CD4-positive, alpha-beta T cell treated with Interferon gamma for 1 hour (primary cell): ENCODE data around the gene MFSD1.

Experiments used
- DNase-seq: peaks from one replicate; pipeline ENCODE4 v3.0.0-alpha.2; 2020

The MFSD1 gene

GRCh38 chr3:158801696-158802408, at the start of gene MFSD1:
MFSD1 (plus strand) TSS chr3:158802054; CDS start chr3:158802153, 99 bp downstream.
- DNase-seq = peak; percentile 88

DNA sequence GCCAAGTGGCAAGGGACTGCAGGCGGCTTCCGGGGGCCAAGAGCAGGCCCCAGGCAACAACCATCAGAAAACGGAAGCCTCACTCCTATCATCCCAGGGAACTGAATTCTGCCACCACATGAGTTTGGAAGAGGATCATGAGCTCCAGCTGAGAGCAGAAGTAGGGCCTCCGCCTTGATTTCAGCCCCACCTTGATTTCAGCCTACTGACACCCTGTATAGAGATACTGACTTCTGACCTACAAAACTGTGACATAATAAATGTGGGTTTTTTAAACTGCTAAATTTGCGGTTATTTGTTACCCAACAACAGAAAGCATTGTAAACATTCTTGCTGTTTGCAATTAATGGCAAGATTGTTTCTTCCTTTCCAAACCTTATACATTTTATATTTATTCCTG, 48.0 kb upstream of the MFSD1 start:
- DNase-seq = no peak

- no peak for DNase-seq
Measured at GRCh38 chr3:158755421-158755820, 46.4 kb upstream of the MFSD1 start.

GRCh38 chr3:158761350-158761749, 40.5 kb upstream of the MFSD1 start:
- no peak for DNase-seq

GRCh38 chr3:158762701-158763100, 39.2 kb upstream of the MFSD1 start:
- DNase-seq = no peak

GRCh38 chr3:158763421-158763820, 38.4 kb upstream of the MFSD1 start:
- DNase-seq = no peak

DNA sequence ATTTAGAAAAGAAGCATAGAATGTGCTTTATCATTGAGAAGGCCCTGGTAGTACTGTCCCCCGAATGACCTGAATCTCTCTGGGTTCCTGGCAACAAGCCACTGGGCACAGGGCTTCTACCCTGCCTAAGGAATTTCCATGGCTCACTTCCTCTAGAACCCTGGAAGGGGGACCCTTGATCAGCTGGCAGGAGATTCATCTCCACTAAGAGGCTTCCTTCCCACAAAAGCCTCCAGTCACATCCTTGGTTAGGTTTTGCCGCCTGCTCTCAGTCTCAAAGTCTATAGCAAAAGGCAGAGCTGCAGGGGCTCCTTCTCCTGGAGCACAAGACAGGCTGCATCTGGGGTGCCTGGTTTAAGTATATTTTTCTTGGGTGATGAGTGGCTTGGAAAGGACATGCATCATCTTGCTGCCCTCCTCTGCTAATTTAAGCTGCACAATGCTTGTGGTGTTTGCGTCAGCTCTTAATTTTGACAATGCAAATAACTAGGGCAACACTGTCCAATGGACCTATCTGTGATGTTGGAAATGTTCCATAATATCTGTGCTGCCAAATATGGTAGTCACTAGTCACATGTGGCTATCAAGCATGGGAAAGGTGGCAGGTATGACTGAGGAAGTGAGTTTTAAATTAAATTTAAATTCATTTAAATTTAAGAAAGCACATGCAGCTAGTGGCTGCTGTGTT, 36.2 kb upstream of the MFSD1 start:
- DNase-seq = no peak

- no peak for DNase-seq
Measured at GRCh38 chr3:158766364-158766763, 35.5 kb upstream of the MFSD1 start.

DNA sequence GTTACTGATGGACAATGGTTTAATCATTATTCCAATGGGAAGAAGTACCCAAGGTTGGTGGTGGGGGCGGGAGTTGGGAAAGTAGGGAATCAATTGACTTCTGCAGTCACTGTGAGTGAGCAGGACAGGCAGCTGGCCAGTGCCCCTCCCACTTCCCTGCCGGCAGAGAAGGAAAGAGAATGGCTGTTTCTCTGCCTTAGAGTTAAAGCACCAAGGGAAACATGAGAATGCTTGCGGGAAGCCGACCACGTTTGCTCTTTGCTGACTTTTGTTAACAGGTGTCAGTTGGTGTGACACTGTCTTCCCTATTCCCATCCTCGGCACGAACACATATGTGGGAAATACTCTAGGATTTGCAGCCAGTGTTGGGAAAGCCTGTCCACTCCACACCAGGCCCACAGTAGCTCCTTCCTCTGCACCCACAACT, 33.5 kb upstream of the MFSD1 start:
- DNase-seq = no peak

GRCh38 chr3:158768881-158769543, 32.8 kb upstream of the MFSD1 start:
- DNase-seq = no peak

DNA sequence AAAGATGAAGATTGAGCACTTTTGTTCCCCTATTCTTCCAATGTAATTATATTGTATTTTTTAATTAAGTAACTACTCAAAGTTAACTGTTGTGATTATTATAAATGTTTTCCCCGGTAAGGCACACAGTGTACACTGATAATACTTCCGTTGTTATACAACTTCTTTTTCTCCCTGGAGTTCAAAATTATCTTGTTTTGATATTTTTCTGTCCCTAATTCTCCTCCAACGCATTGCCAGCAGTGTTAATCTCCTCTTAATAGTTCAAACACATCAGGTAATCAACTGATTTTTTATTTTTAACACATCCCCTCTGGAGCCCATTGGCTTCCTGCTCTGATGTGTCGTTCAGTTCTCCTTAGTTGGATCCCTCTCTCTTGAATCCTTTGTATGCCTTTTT, 32.3 kb upstream of the MFSD1 start:
- no peak for DNase-seq

DNA sequence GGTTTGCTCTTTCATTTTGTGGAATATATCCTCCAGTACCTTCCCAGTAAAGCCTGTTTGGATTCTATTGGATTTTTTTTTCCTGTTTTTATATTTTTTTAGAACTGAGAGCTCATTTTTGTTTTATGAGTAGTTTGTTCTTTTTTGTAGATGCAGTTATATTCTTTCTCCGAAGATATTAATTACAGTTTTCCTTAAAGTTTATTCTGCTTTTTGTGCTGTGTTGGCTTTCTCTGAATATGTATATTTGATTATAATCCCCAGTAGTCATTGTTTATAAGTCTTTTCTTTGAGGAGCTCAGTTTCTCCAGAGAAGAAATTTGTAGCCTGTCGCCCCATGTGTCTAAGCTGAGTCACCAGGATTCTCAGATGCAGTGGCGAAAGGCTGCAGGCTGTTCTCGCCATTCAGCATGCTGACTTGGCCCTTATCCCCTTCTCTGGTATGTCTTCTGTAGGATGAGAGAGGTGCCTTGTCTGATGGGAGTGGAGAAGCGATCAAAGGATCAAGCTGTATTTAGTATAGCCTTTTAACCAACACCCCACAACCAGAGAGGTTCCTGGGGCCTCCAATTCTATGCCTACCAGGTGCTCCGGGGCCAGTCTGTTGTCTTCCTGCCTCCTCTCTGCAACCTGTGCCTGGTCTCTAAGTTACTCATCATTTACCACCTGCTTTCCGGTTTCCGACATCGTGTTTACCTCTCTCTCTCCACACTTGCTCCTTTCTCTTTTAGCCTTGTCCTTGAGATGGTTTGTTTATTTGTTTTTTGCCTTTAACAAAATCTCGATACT, 31.7 kb upstream of the MFSD1 start:
- DNase-seq = no peak

DNA sequence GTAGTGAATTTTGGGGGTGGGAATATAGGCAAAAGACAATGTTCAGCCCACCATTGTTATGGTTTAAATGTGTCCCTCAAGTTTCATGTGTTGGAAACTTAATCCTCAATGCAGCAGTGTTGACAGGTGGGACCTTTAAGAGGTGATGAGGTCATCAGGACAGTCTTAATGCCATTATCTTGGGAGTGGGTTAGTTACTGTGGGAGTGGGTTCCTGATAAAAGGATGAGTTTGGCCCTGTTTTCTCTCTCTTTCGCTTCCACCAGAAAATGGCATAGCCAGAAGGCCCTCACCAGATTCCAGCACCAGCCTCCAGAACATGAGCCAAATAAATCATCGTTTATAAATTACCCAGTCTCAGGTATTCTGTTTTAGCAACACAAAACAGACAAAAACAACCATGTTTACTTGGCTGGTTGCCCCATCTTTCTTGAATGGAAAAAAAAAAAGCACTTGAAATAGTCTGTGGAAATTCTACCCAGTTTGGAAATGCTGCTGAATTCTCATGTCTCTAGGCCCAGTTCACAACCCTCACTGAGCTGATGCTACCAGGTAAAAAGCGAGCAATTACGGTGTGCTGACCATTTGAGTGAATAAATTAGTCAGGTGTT, 31.0 kb upstream of the MFSD1 start:
- no peak for DNase-seq

DNA sequence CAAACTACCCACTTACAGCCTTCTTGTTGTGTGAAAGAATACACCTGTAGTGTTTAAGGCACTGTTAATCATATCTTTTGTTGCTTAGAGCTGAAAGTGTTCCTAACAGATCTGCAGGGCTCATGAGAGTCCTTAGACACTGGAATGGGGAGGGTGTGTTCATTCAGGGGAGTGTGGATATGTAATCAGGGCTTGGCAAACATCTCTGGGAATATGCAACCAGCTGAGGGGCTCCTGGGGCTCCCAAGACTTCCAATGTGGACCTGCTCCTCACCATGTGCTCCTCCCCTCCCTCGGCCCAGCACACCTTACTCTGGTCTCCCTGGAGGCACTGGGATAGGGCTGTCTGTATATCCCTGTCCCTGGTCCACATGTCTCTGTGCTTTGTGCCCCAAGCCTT, 30.3 kb upstream of the MFSD1 start:
- DNase-seq = no peak

- no peak for DNase-seq
Measured at GRCh38 chr3:158771982-158772381, 29.9 kb upstream of the MFSD1 start.

DNA sequence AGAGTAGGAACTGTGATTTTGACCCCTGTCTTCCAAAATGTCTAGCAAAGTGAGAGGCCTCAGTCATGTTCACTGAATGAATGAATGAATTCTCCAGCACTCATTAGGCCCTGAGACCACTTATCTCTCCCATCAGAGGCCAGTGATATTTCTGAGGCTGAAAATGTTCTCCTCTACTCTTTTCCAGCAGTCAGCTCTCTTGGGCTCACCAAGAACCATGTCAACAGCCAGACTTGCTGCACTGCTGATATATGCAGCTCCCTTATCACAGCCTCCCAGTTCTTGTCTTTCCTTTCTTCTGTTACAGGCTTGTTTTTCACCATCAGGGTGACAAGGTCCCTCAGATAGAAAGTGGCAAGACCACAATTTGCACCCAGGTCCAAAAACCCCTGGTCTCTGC, 28.7 kb upstream of the MFSD1 start:
- no peak for DNase-seq

- no peak for DNase-seq
Measured at GRCh38 chr3:158773845-158774830, 27.7 kb upstream of the MFSD1 start.

- DNase-seq = no peak
Measured at GRCh38 chr3:158774965-158775364, 26.9 kb upstream of the MFSD1 start.

DNA sequence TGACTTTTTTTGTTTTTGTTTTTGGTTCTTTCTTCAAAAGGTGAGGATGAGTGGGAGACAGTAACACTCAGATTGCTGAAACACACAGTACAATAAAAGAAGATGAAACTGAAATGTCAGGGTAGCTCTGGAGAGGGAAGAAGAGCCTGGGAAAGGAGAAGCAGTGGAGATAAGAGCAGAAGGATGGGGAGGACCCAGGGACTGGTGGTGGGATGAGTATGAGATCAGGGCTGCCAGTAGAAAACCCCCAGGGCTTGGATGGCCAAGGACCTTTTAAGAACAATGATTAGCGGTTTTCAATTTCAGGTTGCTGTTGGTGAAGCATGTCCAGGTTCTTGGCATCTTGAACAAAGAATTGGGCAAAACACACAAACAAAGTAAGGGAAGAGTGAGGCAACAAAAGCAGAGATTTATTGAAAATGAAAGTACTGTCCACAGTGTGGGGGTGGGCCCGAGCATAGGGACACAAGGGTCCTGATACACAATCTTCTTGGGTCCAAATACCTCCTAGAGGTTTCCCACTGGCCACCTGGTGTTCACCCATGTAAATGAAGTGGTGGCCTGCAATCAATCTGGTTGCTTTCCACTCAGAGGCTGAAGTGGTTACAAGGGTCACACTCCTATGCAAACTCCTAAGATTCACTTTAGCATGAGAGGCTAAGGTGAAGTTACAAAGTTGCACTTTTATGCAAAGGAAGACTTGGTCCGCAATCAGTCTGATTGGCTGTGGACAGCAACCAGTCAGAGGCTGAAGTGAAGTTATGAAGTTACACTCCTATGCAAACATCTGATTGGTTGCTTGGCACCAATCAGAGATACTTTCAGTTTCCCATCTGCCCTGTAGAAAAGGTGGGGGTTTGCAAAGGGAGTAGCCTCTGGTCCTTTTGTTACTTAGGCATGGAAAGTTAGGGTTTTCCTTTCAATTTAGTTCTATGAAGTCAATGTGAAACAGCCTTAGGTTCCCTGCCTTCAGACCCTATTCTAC, 26.1 kb upstream of the MFSD1 start:
- DNase-seq = no peak

- DNase-seq = no peak
Measured at GRCh38 chr3:158776531-158776930, 25.3 kb upstream of the MFSD1 start.
